ENCODE measurements around the gene SUN3. TPM values are rescaled to one million over a fixed set of nuclear protein-coding genes. Genes with fewer than 3 reads are reported as not detected.

SUN3 gene
- total RNA-seq, 3 donors from 2014 or later, result not detected

- Mint-ChIP-seq H3K9me3 (no peaks in the 10 kb centered on the region), H3K36me3 (ENCODE audit: insufficient read depth) (peaks cover 1% of the 10 kb centered on the region), H3K4me1 (ENCODE audit: low read depth) (peaks cover 3% of the 10 kb centered on the region), H3K27me3 (ENCODE audit: low read depth) (no peaks in the 10 kb centered on the region), H3K4me3 (no peak overlapping the region)
- DNase-seq (no peak), ATAC-seq (no peak)
Observed at GRCh38 chr7:47940088-47941013, 88.6 kb downstream of the SUN3 start.

GRCh38 chr7:47939425-47940036 lies 89.4 kb downstream of the SUN3 start:
- Mint-ChIP-seq H3K27me3 (ENCODE audit: low read depth) (no peaks in the 10 kb centered on the region), H3K4me3 (no peak overlapping the region), H3K9me3 (no peaks in the 10 kb centered on the region), H3K4me1 (ENCODE audit: low read depth) (peaks cover 3% of the 10 kb centered on the region), H3K36me3 (ENCODE audit: insufficient read depth) (peaks cover 1% of the 10 kb centered on the region)
- DNase-seq (no peak), ATAC-seq (no peak)

GRCh38 chr7:47938574-47939165 lies 90.2 kb downstream of the SUN3 start:
- Mint-ChIP-seq H3K27me3 (ENCODE audit: low read depth) (no peaks in the 10 kb centered on the region), H3K4me3 (no peak overlapping the region), H3K36me3 (ENCODE audit: insufficient read depth) (peaks cover 1% of the 10 kb centered on the region), H3K9me3 (no peaks in the 10 kb centered on the region), H3K4me1 (ENCODE audit: low read depth) (peaks cover 3% of the 10 kb centered on the region)
- no peak for DNase-seq
- ATAC-seq, result no peak

GRCh38 chr7:47937711-47938573 lies 91.0 kb downstream of the SUN3 start:
- H3K4me1 Mint-ChIP-seq (ENCODE audit: low read depth), result peaks cover 3% of the 10 kb centered on the region
- H3K9me3 Mint-ChIP-seq, result no peaks in the 10 kb centered on the region
- H3K27me3 Mint-ChIP-seq (ENCODE audit: low read depth), result no peaks in the 10 kb centered on the region
- no peak overlapping the region for H3K4me3 Mint-ChIP-seq
- no peak for ATAC-seq
- H3K36me3 Mint-ChIP-seq (ENCODE audit: insufficient read depth), result peaks cover 1% of the 10 kb centered on the region
- no peak for DNase-seq

Other genes with a start within 250 kb of the SUN3 start
- under 1 TPM; 0.08 to 0.29 (median 0.18) TPM for gene PKD1L1, start 80.6 kb downstream of the SUN3 start, total RNA-seq
- 10 to 100 TPM; 48.9 to 55.3 (median 54.8) TPM for gene HUS1, start 49.5 kb downstream of the SUN3 start, total RNA-seq
- gene C7orf57, start 6.4 kb upstream of the SUN3 start, total RNA-seq, result under 1 TPM; 0.15 to 0.45 (median 0.16) TPM
- 10 to 100 TPM; 25.5 to 45.8 (median 45.1) TPM for gene UPP1, start 60.2 kb upstream of the SUN3 start, total RNA-seq
- gene ABCA13, start 142.4 kb upstream of the SUN3 start, total RNA-seq, result under 1 TPM in 2 of 3 donors, not detected in 1; 0.08 TPM

Measured in activated T-cell treated with anti-CD3 and anti-CD28 coated beads, Interleukin-2, amount 50 U/mL, for 4 hours (primary cell).